H1 (cell line): Measurements from ENCODE around the gene ABHD2. TPM values are rescaled to one million over a fixed set of nuclear protein-coding genes. Genes with fewer than 3 reads are reported as not detected.

Experiments
- ATF2 ChIP-seq: IDR thresholded peaks from 2 replicates; pipeline ENCODE4 v1.6.1; 2012; ENCODE audit warnings: low read length, inconsistent platforms
- BACH1 ChIP-seq: IDR thresholded peaks from 2 replicates; pipeline ENCODE4 v1.6.1; 2012; ENCODE audit warnings: low read length, improper control_type of control experiment
- BRCA1 ChIP-seq: IDR thresholded peaks from 2 replicates; pipeline ENCODE4 v1.6.1; 2012; ENCODE audit warnings: low read depth, low read length, improper control_type of control experiment
- CBX8 ChIP-seq: fragments of 300-800, 300-1000 bp; sonication (generic); IDR thresholded peaks from 2 replicates; pipeline ENCODE4 v1.7.1; 2016; ENCODE audit warnings: low read depth, low read length, borderline replicate concordance
- E2F6 ChIP-seq: IDR thresholded peaks from 2 replicates; pipeline ENCODE4 v1.6.1; 2012; ENCODE audit warnings: inconsistent platforms
- EGR1 ChIP-seq: IDR thresholded peaks from 2 replicates; pipeline ENCODE4 v1.6.1; 2011; ENCODE audit warnings: low read depth, low read length, borderline replicate concordance
- EP300 ChIP-seq, 2 experiments: IDR thresholded peaks; 1 replicate in 1 of 2; 2 replicates in 1 of 2; pipeline ENCODE4 v1.6.1; 2011 to 2012; ENCODE audit warnings: low read depth in 2 of 2, low read length in 2 of 2, mild to moderate bottlenecking in 2 of 2, borderline replicate concordance in 1 of 2, inconsistent platforms in 1 of 2, moderate library complexity in 1 of 2
- FOSL1 ChIP-seq: IDR thresholded peaks from 2 replicates; pipeline ENCODE4 v1.6.1; 2011; ENCODE audit warnings: mild to moderate bottlenecking, low read depth, low read length, moderate library complexity; ENCODE audit not compliant: insufficient read depth
- HDAC2 ChIP-seq, 2 experiments: fragments of 300-600 bp in 1 of 2; sonication (generic) in 1 of 2; IDR thresholded peaks; 2 replicates each; pipeline ENCODE4 v1.6.1; 2011 to 2012; ENCODE audit warnings: low read depth in 2 of 2, low read length in 2 of 2, mild to moderate bottlenecking in 2 of 2, moderate library complexity in 2 of 2, borderline replicate concordance in 1 of 2, inconsistent platforms in 1 of 2
- JUND ChIP-seq: IDR thresholded peaks from 2 replicates; pipeline ENCODE4 v1.6.1; 2011; ENCODE audit warnings: mild to moderate bottlenecking, improper control_type of control experiment, low read length
- MAFK ChIP-seq: IDR thresholded peaks from 2 replicates; pipeline ENCODE4 v1.6.1; 2012; ENCODE audit warnings: low read depth, mild to moderate bottlenecking, improper control_type of control experiment, low read length
- POLR2A ChIP-seq, 2 experiments: IDR thresholded peaks; 1 replicate in 1 of 2; 2 replicates in 1 of 2; pipeline ENCODE4 v1.6.1; 2011; ENCODE audit warnings: low read depth in 2 of 2, low read length in 2 of 2, mild to moderate bottlenecking in 2 of 2; ENCODE audit errors: control extremely low read depth in 1 of 2
- SIN3A ChIP-seq, 2 experiments: IDR thresholded peaks in 1 of 2; conservative IDR thresholded peaks in 1 of 2; 2 replicates each; pipeline ENCODE4 v1.6.1; 2011 to 2012; ENCODE audit warnings: low read length in 2 of 2, improper control_type of control experiment in 1 of 2, low read depth in 1 of 2, mild to moderate bottlenecking in 1 of 2
- SIRT6 ChIP-seq: IDR thresholded peaks from one replicate; pipeline ENCODE4 v1.7.1; 2012; ENCODE audit warnings: low read length, inconsistent platforms
- SP2 ChIP-seq: IDR thresholded peaks from 2 replicates; pipeline ENCODE4 v1.6.1; 2012; ENCODE audit warnings: mild to moderate bottlenecking, low read length, inconsistent platforms
- TAF7 ChIP-seq: optimal IDR thresholded peaks from 2 replicates; pipeline ENCODE3; 2011; ENCODE audit warnings: low read depth, mild to moderate bottlenecking, inconsistent platforms, low read length, moderate library complexity, borderline replicate concordance
- TCF12 ChIP-seq: IDR thresholded peaks from 2 replicates; pipeline ENCODE4 v1.6.1; 2011; ENCODE audit warnings: low read depth, mild to moderate bottlenecking, low read length
- TEAD4 ChIP-seq: IDR thresholded peaks from 2 replicates; pipeline ENCODE4 v1.6.1; 2012; ENCODE audit warnings: low read depth, low read length, inconsistent platforms, mixed read lengths
- YY1 ChIP-seq: IDR thresholded peaks from 2 replicates; pipeline ENCODE4 v1.6.1; 2011; ENCODE audit warnings: low read depth, mild to moderate bottlenecking, low read length
- ZNF274 ChIP-seq: IDR thresholded peaks from 2 replicates; pipeline ENCODE4 v1.7.0; 2012; ENCODE audit warnings: low read length, borderline replicate concordance; ENCODE audit errors: extremely low read depth
- polyA plus RNA-seq, 7 experiments: library from polyadenylated mRNA; depleted of rRNA in 3 of 7; stranded (reverse) in 5 of 7; unstranded in 2 of 7; fragments of >200 nt in 5 of 7; fragments of 200-250 nt in 2 of 7; gene quantifications; 1 replicate in 5 of 7; 2 replicates in 1 of 7; 4 replicates in 1 of 7; pipeline versions ENCODE4 v1.2.1 to v1.2.3, GENCODE V29; 2011 to 2013; ENCODE audit warnings: missing spikeins in 2 of 7, mixed read lengths in 2 of 7
- total RNA-seq: library from RNA; stranded (reverse); fragmentation: NEBNext Ultra II Directional; extraction: Animal tissue kit (Norgen Biotek cat#: 25700); gene quantifications from 2 replicates; pipeline ENCODE4 v1.2.1, GENCODE V29; 2021
- TF ChIP-seq, protein P1 (sequence below), 3 experiments: IDR thresholded peaks; 1 replicate in 2 of 3; 2 replicates in 1 of 3; pipeline versions ENCODE4 v1.5.1 to v1.6.1; 2011; ENCODE audit warnings: low read length in 3 of 3, mild to moderate bottlenecking in 3 of 3, inconsistent platforms in 2 of 3, low read depth in 1 of 3, moderate library complexity in 1 of 3; ENCODE audit not compliant: insufficient read depth in 1 of 3; ENCODE audit errors: control extremely low read depth in 1 of 3

ABHD2 gene
- total and polyA plus RNA-seq, 2 of the 8 experiments (the other 6 are each of a cell fraction or from before 2014, with no cell fraction given): 9.1 to 23.7 TPM

DNA sequence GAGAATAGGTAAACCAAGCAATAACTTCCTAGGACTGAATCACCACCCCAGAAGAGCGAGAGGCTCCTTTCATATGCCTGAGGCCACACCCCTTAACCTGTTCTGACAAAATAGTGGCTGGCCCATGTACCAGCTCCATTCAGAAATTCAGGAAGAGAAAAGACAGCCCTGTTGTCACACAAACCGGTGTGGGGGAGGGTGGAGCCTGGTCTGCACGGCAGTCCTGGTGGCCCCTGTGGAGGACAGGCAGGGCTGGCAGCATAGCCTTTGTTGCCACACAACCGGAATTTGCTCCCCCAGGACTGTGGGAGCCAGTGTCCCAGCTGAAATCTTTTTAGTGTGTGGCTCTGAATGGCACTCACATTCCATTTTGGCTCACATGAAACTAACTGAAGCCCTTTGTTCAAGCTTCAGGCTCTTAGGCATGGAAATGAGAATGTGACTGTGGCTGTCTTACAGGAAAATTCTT, 109.3 kb downstream of the ABHD2 start (continued):
- TF ChIP-seq, protein P1, sequence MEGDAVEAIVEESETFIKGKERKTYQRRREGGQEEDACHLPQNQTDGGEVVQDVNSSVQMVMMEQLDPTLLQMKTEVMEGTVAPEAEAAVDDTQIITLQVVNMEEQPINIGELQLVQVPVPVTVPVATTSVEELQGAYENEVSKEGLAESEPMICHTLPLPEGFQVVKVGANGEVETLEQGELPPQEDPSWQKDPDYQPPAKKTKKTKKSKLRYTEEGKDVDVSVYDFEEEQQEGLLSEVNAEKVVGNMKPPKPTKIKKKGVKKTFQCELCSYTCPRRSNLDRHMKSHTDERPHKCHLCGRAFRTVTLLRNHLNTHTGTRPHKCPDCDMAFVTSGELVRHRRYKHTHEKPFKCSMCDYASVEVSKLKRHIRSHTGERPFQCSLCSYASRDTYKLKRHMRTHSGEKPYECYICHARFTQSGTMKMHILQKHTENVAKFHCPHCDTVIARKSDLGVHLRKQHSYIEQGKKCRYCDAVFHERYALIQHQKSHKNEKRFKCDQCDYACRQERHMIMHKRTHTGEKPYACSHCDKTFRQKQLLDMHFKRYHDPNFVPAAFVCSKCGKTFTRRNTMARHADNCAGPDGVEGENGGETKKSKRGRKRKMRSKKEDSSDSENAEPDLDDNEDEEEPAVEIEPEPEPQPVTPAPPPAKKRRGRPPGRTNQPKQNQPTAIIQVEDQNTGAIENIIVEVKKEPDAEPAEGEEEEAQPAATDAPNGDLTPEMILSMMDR (IDR thresholded peaks at IDR 0.05; ENCODE audit: control extremely low read depth in 1 of 3, insufficient read depth in 1 of 3, low read depth in 1 of 3, low read length in 3 of 3): no peak
- TF ChIP-seq ATF2: no peak
- TF ChIP-seq YY1: no peak
- no peak for TF ChIP-seq JUND
- TF ChIP-seq CBX8: no peak
- TF ChIP-seq EGR1: no peak
- no peak for TF ChIP-seq SIRT6
- no peak for TF ChIP-seq ZNF274
- no peak for TF ChIP-seq TAF7
- no peak for TF ChIP-seq MAFK
- no peak for TF ChIP-seq FOSL1
- TF ChIP-seq E2F6: no peak
- peak in 1 of 2 experiments; percentile 27; a peak in 1 of 4 replicates for TF ChIP-seq SIN3A (conservative IDR thresholded peaks at IDR 0.05 in 1 of 2, IDR thresholded peaks at IDR 0.05 in 1 of 2; ENCODE audit: low read depth in 1 of 2, low read length in 2 of 2)
- TF ChIP-seq BRCA1: no peak
- no peak for TF ChIP-seq TCF12
- no peak for TF ChIP-seq SP2
- TF ChIP-seq EP300 (IDR thresholded peaks at IDR 0.05; ENCODE audit: borderline replicate concordance in 1 of 2, low read depth in 2 of 2, low read length in 2 of 2): no peak
- TF ChIP-seq TEAD4: peak; percentile 59; the same call in 1 of the 2 replicates
- TF ChIP-seq HDAC2 (IDR thresholded peaks at IDR 0.05; ENCODE audit: borderline replicate concordance in 1 of 2, low read depth in 2 of 2, low read length in 2 of 2): peak in 1 of 2 experiments; percentile 42; a peak in 1 of 4 replicates
- no peak for TF ChIP-seq POLR2A (IDR thresholded peaks at IDR 0.05; ENCODE audit: control extremely low read depth in 1 of 2, low read depth in 2 of 2, low read length in 2 of 2)
- TF ChIP-seq BACH1: peak; percentile 25; the same call in 1 of the 2 replicates
